HepG2 (cell line): Measurements from ENCODE around the gene DTNB. TPM values are rescaled to one million over a fixed set of nuclear protein-coding genes. Genes with fewer than 3 reads are reported as not detected.

Source experiments
- ATF7 ChIP-seq, 2 experiments: fragments of 450-650 bp in 1 of 2; sonication (generic) in 1 of 2; formaldehyde crosslinking in 1 of 2; IDR thresholded peaks; 2 replicates each; pipeline versions ENCODE4 v1.4.0 to v1.6.1; 2016 to 2020; ENCODE audit warnings: antibody characterized with exemption in 1 of 2, mild to moderate bottlenecking in 1 of 2, missing genetic modification reagents in 1 of 2
- ATF7-NPFF ChIP-seq: sonication (generic); formaldehyde crosslinking; IDR thresholded peaks from 2 replicates; pipeline ENCODE4 v1.8.1; 2023; ENCODE audit warnings: mild to moderate bottlenecking, low read depth, missing genetic modification reagents, moderate library complexity
- CCDC6 ChIP-seq: sonication (generic); formaldehyde crosslinking; IDR thresholded peaks from 2 replicates; pipeline ENCODE4 v1.8.1; 2022; ENCODE audit warnings: mild to moderate bottlenecking, missing genetic modification reagents, moderate library complexity
- FOXK2 ChIP-seq: fragments of 450-650 bp; IDR thresholded peaks from 2 replicates; pipeline ENCODE4 v1.6.1; 2016
- HES4 ChIP-seq: sonication (generic); formaldehyde crosslinking; IDR thresholded peaks from 2 replicates; pipeline ENCODE4 v1.9.0; 2021; ENCODE audit warnings: mild to moderate bottlenecking, missing genetic modification reagents, borderline replicate concordance
- HNRNPUL1 ChIP-seq: fragments of 200-400 bp; formaldehyde crosslinking; IDR thresholded peaks from 2 replicates; pipeline ENCODE4 v1.6.1; 2017; ENCODE audit warnings: low read depth, mild to moderate bottlenecking, low read length, moderate library complexity
- IRF2 ChIP-seq: IDR thresholded peaks from 2 replicates; pipeline ENCODE4 v1.6.1; 2018; ENCODE audit warnings: missing genetic modification reagents, missing compliant biosample characterization
- MIER3 ChIP-seq: IDR thresholded peaks from 2 replicates; pipeline ENCODE4 v1.6.1; 2016; ENCODE audit warnings: missing compliant biosample characterization, borderline replicate concordance
- MTA1 ChIP-seq: sonication (generic); formaldehyde crosslinking; IDR thresholded peaks from 2 replicates; pipeline ENCODE4 v1.4.0; 2020; ENCODE audit warnings: missing genetic modification reagents, mild to moderate bottlenecking, borderline replicate concordance
- PHF8 ChIP-seq: sonication (generic); formaldehyde crosslinking; IDR thresholded peaks from 2 replicates; pipeline ENCODE4 v1.5.0; 2020; ENCODE audit warnings: missing genetic modification reagents
- PRPF4 ChIP-seq: fragments of 200-400 bp; formaldehyde crosslinking; IDR thresholded peaks from 2 replicates; pipeline ENCODE4 v1.6.1; 2016; ENCODE audit warnings: low read length, low read depth; ENCODE audit not compliant: poor library complexity, severe bottlenecking
- SCMH1 ChIP-seq: sonication (generic); formaldehyde crosslinking; IDR thresholded peaks from 2 replicates; pipeline ENCODE4 v1.9.0; 2021; ENCODE audit warnings: missing genetic modification reagents, mild to moderate bottlenecking, borderline replicate concordance
- SKI ChIP-seq: fragments of 450-650 bp; IDR thresholded peaks from one replicate; pipeline ENCODE4 v1.6.1; 2018; ENCODE audit warnings: mild to moderate bottlenecking; ENCODE audit not compliant: partially characterized antibody
- SP5 ChIP-seq: IDR thresholded peaks from 2 replicates; pipeline ENCODE4 v1.6.1; 2016; ENCODE audit warnings: low read depth, borderline replicate concordance
- U2AF2 ChIP-seq: fragments of 200-400 bp; formaldehyde crosslinking; IDR thresholded peaks from 2 replicates; pipeline ENCODE4 v1.6.1; 2017; ENCODE audit warnings: low read depth, mild to moderate bottlenecking, low read length
- ZBTB1 ChIP-seq: sonication (generic); formaldehyde crosslinking; IDR thresholded peaks from 2 replicates; pipeline ENCODE4 v1.4.0; 2020; ENCODE audit warnings: missing genetic modification reagents, borderline replicate concordance
- ZBTB49 ChIP-seq: sonication (generic); formaldehyde crosslinking; IDR thresholded peaks from 2 replicates; pipeline ENCODE4 v1.4.0; 2020; ENCODE audit warnings: missing genetic modification reagents, borderline replicate concordance
- ZBTB7B ChIP-seq: sonication (generic); formaldehyde crosslinking; IDR thresholded peaks from 2 replicates; pipeline ENCODE4 v1.4.0; 2020; ENCODE audit warnings: missing genetic modification reagents
- ZNF263 ChIP-seq: sonication (generic); formaldehyde crosslinking; IDR thresholded peaks from 2 replicates; pipeline ENCODE4 v1.4.0; 2020; ENCODE audit warnings: missing genetic modification reagents
- ZNF274 ChIP-seq: sonication (generic); formaldehyde crosslinking; IDR thresholded peaks from 2 replicates; pipeline ENCODE4 v1.5.1; 2020; ENCODE audit warnings: mild to moderate bottlenecking, missing genetic modification reagents
- ZNF282 ChIP-seq: fragments of 450-650 bp; IDR thresholded peaks from 2 replicates; pipeline ENCODE4 v1.6.1; 2018; ENCODE audit not compliant: partially characterized antibody
- ZNF335 ChIP-seq: sonication (generic); formaldehyde crosslinking; IDR thresholded peaks from 2 replicates; pipeline ENCODE4 v1.4.0; 2020; ENCODE audit warnings: missing genetic modification reagents
- ZNF350 ChIP-seq: sonication (generic); formaldehyde crosslinking; IDR thresholded peaks from 2 replicates; pipeline ENCODE4 v1.4.0; 2020; ENCODE audit warnings: mild to moderate bottlenecking, low read depth, missing genetic modification reagents, borderline replicate concordance
- ZNF619 ChIP-seq: sonication (generic); formaldehyde crosslinking; IDR thresholded peaks from 2 replicates; pipeline ENCODE4 v1.4.0; 2020; ENCODE audit warnings: mild to moderate bottlenecking, missing genetic modification reagents
- polyA plus RNA-seq, 8 experiments: library from polyadenylated mRNA; depleted of rRNA in 3 of 8; stranded (reverse) in 7 of 8; unstranded in 1 of 8; fragments of >200 nt; fragmentation: Illumina TruSeq in 4 of 8; extraction: Trizol in 4 of 8; gene quantifications; 2 replicates each; pipeline versions ENCODE4 v1.2.1 to v1.2.3, GENCODE V29; 2011 to 2016; ENCODE audit warnings: low read depth in 4 of 8, missing spikeins in 1 of 8, mixed read lengths in 1 of 8; ENCODE audit not compliant: insufficient read depth in 1 of 8
- total RNA-seq, 5 experiments: library from RNA; depleted of rRNA; stranded (reverse); fragments of >200 nt; fragmentation: Illumina TruSeq; extraction: Trizol; gene quantifications; 2 replicates each; pipeline ENCODE4 v1.2.3, GENCODE V29; 2016; ENCODE audit warnings: low read depth in 1 of 5
- TF ChIP-seq, protein P1 (sequence below): sonication (generic); formaldehyde crosslinking; IDR thresholded peaks from 2 replicates; pipeline ENCODE4 v1.4.0; 2020; ENCODE audit warnings: missing genetic modification reagents
- TF ChIP-seq, protein P2 (sequence below): sonication (generic); formaldehyde crosslinking; IDR thresholded peaks from 2 replicates; pipeline ENCODE4 v1.8.1; 2022; ENCODE audit warnings: mild to moderate bottlenecking, missing genetic modification reagents

Gene DTNB
- total and polyA plus RNA-seq, 2 of the 13 experiments (the other 11 are each of a cell fraction or from before 2014, with no cell fraction given), result 14.4 to 23.9 TPM

- TF ChIP-seq, protein P1, sequence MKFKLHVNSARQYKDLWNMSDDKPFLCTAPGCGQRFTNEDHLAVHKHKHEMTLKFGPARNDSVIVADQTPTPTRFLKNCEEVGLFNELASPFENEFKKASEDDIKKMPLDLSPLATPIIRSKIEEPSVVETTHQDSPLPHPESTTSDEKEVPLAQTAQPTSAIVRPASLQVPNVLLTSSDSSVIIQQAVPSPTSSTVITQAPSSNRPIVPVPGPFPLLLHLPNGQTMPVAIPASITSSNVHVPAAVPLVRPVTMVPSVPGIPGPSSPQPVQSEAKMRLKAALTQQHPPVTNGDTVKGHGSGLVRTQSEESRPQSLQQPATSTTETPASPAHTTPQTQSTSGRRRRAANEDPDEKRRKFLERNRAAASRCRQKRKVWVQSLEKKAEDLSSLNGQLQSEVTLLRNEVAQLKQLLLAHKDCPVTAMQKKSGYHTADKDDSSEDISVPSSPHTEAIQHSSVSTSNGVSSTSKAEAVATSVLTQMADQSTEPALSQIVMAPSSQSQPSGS (CRISPR knock-in tag), result peak; percentile 74; the same call in 1 of the 2 replicates
- TF ChIP-seq ZBTB1 (CRISPR knock-in tag), result peak; percentile 87; the same call in 1 of the 2 replicates
- TF ChIP-seq SCMH1, result no peak
- TF ChIP-seq SP5 (CRISPR knock-in tag), result no peak
- no peak for TF ChIP-seq PRPF4
- no peak for TF ChIP-seq ZNF282
- TF ChIP-seq CCDC6 (CRISPR knock-in tag), result peak; percentile 73; the same call in 1 of the 2 replicates
- peak; percentile 72 for TF ChIP-seq ZNF350
- peak; percentile 88 for TF ChIP-seq SKI
- TF ChIP-seq FOXK2, result no peak
- TF ChIP-seq ZBTB7B (CRISPR knock-in tag), result peak; percentile 99
- TF ChIP-seq MTA1 (CRISPR knock-in tag), result peak; percentile 57; the same call in 1 of the 2 replicates
- TF ChIP-seq, protein P2, sequence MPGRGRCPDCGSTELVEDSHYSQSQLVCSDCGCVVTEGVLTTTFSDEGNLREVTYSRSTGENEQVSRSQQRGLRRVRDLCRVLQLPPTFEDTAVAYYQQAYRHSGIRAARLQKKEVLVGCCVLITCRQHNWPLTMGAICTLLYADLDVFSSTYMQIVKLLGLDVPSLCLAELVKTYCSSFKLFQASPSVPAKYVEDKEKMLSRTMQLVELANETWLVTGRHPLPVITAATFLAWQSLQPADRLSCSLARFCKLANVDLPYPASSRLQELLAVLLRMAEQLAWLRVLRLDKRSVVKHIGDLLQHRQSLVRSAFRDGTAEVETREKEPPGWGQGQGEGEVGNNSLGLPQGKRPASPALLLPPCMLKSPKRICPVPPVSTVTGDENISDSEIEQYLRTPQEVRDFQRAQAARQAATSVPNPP (CRISPR knock-in tag), result peak; percentile 85
- peak; percentile 85 for TF ChIP-seq ATF7-NPFF (CRISPR knock-in tag)
- 0 out of 2 replicates have a peak, but pooled peaks have one; percentile 44 for TF ChIP-seq HNRNPUL1
- no peak for TF ChIP-seq ATF7 (IDR thresholded peaks at IDR 0.05)
- peak; percentile 69; the same call in 1 of the 2 replicates for TF ChIP-seq ATF7 (CRISPR knock-in tag; IDR thresholded peaks at IDR 0.05)
- TF ChIP-seq ZNF619 (CRISPR knock-in tag), result peak; percentile 85
- TF ChIP-seq ZNF274, result peak; percentile 82
- TF ChIP-seq ZNF263 (CRISPR knock-in tag), result peak; percentile 52; the same call in 1 of the 2 replicates
- TF ChIP-seq ZNF335 (CRISPR knock-in tag), result peak; percentile 75; the same call in 1 of the 2 replicates
- peak; percentile 21; the same call in 1 of the 2 replicates for TF ChIP-seq ZBTB49
- peak; percentile 92 for TF ChIP-seq HES4 (CRISPR knock-in tag)
- TF ChIP-seq PHF8 (CRISPR knock-in tag), result peak; percentile 82
- TF ChIP-seq U2AF2, result no peak
- no peak; the same call in 1 of the 2 replicates for TF ChIP-seq MIER3 (CRISPR knock-in tag)
- peak; percentile 93 for TF ChIP-seq IRF2 (CRISPR knock-in tag)
Measured at GRCh38 chr2:25342372-25343186, 330.8 kb downstream of the DTNB start (continued).
